ENCODE measurements around the gene KCNK4. TPM values are rescaled to one million over a fixed set of nuclear protein-coding genes. Genes with fewer than 3 reads are reported as not detected.
A peak's percentile ranks its signal among the peaks of the same experiment; 100 is the strongest.

The KCNK4 gene
- total RNA-seq (not detected), polyA plus RNA-seq (not detected)
- long read RNA-seq, donor 1 = 0 reads
- long read RNA-seq, donor 2 = 0 reads
- long read RNA-seq, donor 3 = 0 reads

- H3K27ac ChIP-seq = no peak within 1 kb of the TSS
- peaks cover 17 to 67% (median 64%) of the 10 kb centered on the region in 7 donors for H3K27me3 ChIP-seq
- 3 to 4% methylated on average over 32 to 45 of the region's 45 CpGs for WGBS, 2 donors
- ATAC-seq = no peak
- no peak for DNase-seq
- H3K4me1 ChIP-seq = peaks cover 6 to 27% (median 20%) of the 10 kb centered on the region in 9 donors
- H3K36me3 ChIP-seq = peaks cover 0 to 5% (median 0%) of the 10 kb centered on the region in 9 donors
- peak within 1 kb of the TSS; percentile 21 to 49 (median 38) for H3K4me3 ChIP-seq
- H3K9me3 ChIP-seq = no peaks in the 10 kb centered on the region
- intact Hi-C loops (cut with DNase I) = no loop called here
- TF ChIP-seq CTCF (IDR thresholded peaks at IDR 0.05) = no peak
Measured at GRCh38 chr11:64291262-64291751, at the start of gene KCNK4. TSS of gene KCNK4 (plus strand) at chr11:64291302. CDS start at chr11:64293019, 1,717 bp downstream.

DNA sequence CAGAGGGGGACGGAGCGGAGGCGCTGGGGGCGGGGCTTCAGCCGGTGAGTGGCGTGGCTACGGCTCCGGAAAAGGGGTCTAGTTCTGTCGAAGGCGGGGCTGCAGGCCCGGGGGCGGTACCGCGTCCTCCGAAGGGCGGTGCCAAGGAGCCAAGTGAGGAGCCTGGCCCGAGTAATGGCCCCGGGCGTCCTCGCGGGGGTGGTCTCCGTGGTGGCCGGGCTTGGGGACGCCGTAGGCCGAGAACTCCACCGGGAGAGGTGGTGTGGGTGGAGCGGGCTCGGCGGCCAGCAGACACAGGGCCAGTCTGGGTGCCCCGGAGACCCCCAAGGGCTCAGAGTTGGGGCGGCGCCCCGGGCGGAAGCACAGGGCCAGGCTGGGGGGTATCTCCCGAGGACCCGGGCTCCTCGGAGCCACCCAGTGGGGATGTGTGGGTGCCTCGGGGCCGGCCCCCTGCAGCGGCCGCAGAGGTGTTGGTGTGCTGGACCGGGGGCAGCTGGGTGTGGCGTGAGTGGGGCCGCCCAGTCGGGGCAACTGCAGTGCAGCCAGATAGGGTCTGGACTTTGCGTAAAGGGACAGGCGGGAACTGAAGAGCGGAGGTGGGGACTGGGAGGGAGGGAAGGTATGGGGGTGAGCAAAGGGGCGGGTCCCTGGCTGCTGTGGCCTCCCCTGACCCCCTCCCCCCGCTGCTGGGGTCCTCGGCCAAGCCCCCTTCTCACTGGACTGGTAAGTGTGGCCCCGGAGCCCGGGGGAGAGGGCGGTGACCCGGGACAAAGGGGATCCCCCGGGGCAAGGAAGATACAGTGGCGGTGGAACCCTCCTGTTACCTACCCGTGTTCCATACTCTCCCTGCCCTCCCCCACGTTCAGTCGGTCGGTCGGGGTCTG, 49.4 kb upstream of the KCNK4 start:
- Histone ChIP-seq H3K36me3 (peaks cover 0 to 46% (median 14%) of the 10 kb centered on the region in 9 donors), H3K4me1 (peaks cover 15 to 66% (median 39%) of the 10 kb centered on the region in 9 donors), H3K9me3 (no peaks in the 10 kb centered on the region), H3K27ac (peak overlapping the region; percentile 90 to 100 (median 98)), H3K27me3 (no peaks in the 10 kb centered on the region), H3K4me3 (peak overlapping the region; percentile 73 to 99 (median 88))
- peak in 3 of 9 donors; percentile 7 to 20 (median 17) for TF ChIP-seq CTCF (IDR thresholded peaks at IDR 0.05)
- ATAC-seq (peak; percentile 3 to 41 (median 6)), DNase-seq (peak; percentile 59 to 66)
- 0 to 1% methylated on average over 63 of the region's 63 CpGs for WGBS, 2 donors
- intact Hi-C loops (cut with DNase I) = loop anchor here in 3 of 10 donors (1.0 to 2.0 kb wide), 2 partner anchors 29 kb away; no protein-coding TSS in a partner anchor

DNA sequence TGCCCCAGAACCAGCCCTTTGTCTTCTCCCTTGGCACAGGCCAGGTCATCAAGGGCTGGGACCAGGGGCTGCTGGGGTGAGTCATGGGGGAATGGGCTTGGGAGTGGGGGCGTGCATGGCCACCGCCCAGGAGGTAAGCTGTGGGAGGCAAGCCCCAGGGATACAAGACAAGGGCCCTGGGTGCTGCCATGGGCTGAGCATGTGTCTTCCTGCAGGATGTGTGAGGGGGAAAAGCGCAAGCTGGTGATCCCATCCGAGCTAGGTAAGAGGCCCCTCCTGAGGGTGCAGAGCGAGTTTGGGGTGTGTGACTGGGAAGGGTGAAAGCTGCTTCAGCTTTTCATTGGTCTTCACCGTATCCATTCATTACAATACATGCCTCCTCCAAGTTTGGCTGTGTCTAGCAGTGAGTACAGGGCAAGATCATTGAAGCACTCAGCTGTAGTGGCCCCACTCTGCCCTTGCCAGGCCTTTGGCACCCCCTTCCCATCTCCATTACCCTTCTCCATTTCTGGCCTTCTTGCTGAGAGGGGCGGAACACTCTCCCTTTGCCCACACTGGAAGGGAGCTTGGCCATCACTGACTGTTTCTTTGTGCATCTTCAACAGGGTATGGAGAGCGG, 47.8 kb upstream of the KCNK4 start:
- Histone ChIP-seq H3K4me1 (peaks cover 19 to 65% (median 46%) of the 10 kb centered on the region in 9 donors), H3K36me3 (peaks cover 0 to 32% (median 11%) of the 10 kb centered on the region in 9 donors), H3K27me3 (no peaks in the 10 kb centered on the region), H3K27ac (peak overlapping the region in 5 of 10 donors; percentile 10 to 98 (median 69)), H3K9me3 (no peaks in the 10 kb centered on the region), H3K4me3 (peak overlapping the region in 2 of 10 donors; percentile 92 to 94)
- 85% methylated on average over 8 of the region's 8 CpGs for WGBS, 2 donors
- DNase-seq (no peak), ATAC-seq (no peak)
- intact Hi-C loops (cut with DNase I) = no loop called here
- TF ChIP-seq CTCF (IDR thresholded peaks at IDR 0.05) = no peak

GRCh38 chr11:64244107-64244506, 47.0 kb upstream of the KCNK4 start:
- Histone ChIP-seq H3K4me1 (peaks cover 19 to 58% (median 46%) of the 10 kb centered on the region in 9 donors), H3K9me3 (no peaks in the 10 kb centered on the region), H3K4me3 (no peak overlapping the region), H3K36me3 (peaks cover 0 to 24% (median 3%) of the 10 kb centered on the region in 9 donors), H3K27me3 (no peaks in the 10 kb centered on the region), H3K27ac (peak overlapping the region in 3 of 10 donors; percentile 12 to 98 (median 13))
- DNase-seq (no peak), ATAC-seq (no peak)
- intact Hi-C loops (cut with DNase I) = no loop called here
- TF ChIP-seq CTCF (IDR thresholded peaks at IDR 0.05) = no peak
- 61 to 63% methylated on average over 5 of the region's 5 CpGs for WGBS, 2 donors

Measured in heart right ventricle (tissue), 16 donors.